Fibroblast of lung (primary cell): ENCODE measurements around the gene ANKRD6. TPM values are rescaled to one million over a fixed set of nuclear protein-coding genes. Genes with fewer than 3 reads are reported as not detected.

Experiments
- DNase-seq, 2 donors: peaks; one replicate each; pipeline versions ENCODE4 v3.0.0 to v3.0.0-alpha.2; 2010; ENCODE audit warnings: low read depth in 2 of 2
- H2AFZ ChIP-seq: 2 replicates; pipeline ENCODE4 v1.5.1; 2012; ENCODE audit warnings: low read length, control low read depth, inconsistent platforms
- H3K27ac ChIP-seq: 2 replicates; pipeline ENCODE4 v1.5.1; 2011; ENCODE audit warnings: low read length, control low read depth; ENCODE audit not compliant: insufficient read depth
- H3K27me3 ChIP-seq: 2 replicates; pipeline ENCODE4 v1.5.1; 2011; ENCODE audit warnings: mild to moderate bottlenecking, low read length; ENCODE audit not compliant: control insufficient read depth, insufficient read depth
- H3K36me3 ChIP-seq: 2 replicates; pipeline ENCODE4 v1.5.1; 2011; ENCODE audit warnings: low read length; ENCODE audit not compliant: control insufficient read depth, insufficient read depth
- H3K4me1 ChIP-seq: 2 replicates; pipeline ENCODE4 v1.5.1; 2011; ENCODE audit warnings: low read length; ENCODE audit not compliant: control insufficient read depth, insufficient read depth; ENCODE audit errors: extremely low read depth
- H3K4me2 ChIP-seq: 2 replicates; pipeline ENCODE4 v1.5.1; 2011; ENCODE audit warnings: low read length, control low read depth; ENCODE audit not compliant: insufficient read depth; ENCODE audit errors: extremely low read depth
- H3K4me3 ChIP-seq, 4 experiments: fragments of 200-600 bp in 1 of 4; sonication (generic) in 1 of 4; replicated peaks in 1 of 4; 2 replicates each; pipeline ENCODE4 v1.5.1; 2011 to 2016; ENCODE audit warnings: low read length in 4 of 4, low read depth in 3 of 4, mild to moderate bottlenecking in 3 of 4, control low read depth in 2 of 4, inconsistent platforms in 1 of 4, mixed read lengths in 1 of 4; ENCODE audit not compliant: insufficient read depth in 1 of 4; ENCODE audit errors: control extremely low read depth in 1 of 4
- H3K79me2 ChIP-seq: 2 replicates; pipeline ENCODE4 v1.5.1; 2012; ENCODE audit warnings: mild to moderate bottlenecking, low read length, inconsistent platforms; ENCODE audit not compliant: control insufficient read depth, insufficient read depth
- H3K9ac ChIP-seq: 2 replicates; pipeline ENCODE4 v1.5.1; 2011; ENCODE audit warnings: mild to moderate bottlenecking, low read length, control low read depth; ENCODE audit not compliant: insufficient read depth
- H3K9me3 ChIP-seq: 2 replicates; pipeline ENCODE4 v1.5.1; 2012; ENCODE audit warnings: low read depth, low read length; ENCODE audit not compliant: control insufficient read depth, insufficient read depth
- H4K20me1 ChIP-seq: 2 replicates; pipeline ENCODE4 v1.5.1; 2011; ENCODE audit warnings: low read length; ENCODE audit not compliant: control insufficient read depth, insufficient read depth; ENCODE audit errors: extremely low read depth
- CTCF ChIP-seq, 2 donors: IDR thresholded peaks in 1 of 2; conservative IDR thresholded peaks in 1 of 2; 1 replicate in 1 of 2; 2 replicates in 1 of 2; pipeline ENCODE4 v1.5.1; 2011 to 2012; ENCODE audit warnings: low read length in 2 of 2, control low read depth in 1 of 2, inconsistent platforms in 1 of 2, low read depth in 1 of 2, mild to moderate bottlenecking in 1 of 2
- EZH2 ChIP-seq: IDR thresholded peaks from 2 replicates; pipeline ENCODE4 v1.5.1; 2012; ENCODE audit warnings: low read length, control low read depth, mild to moderate bottlenecking; ENCODE audit errors: missing control alignments
- polyA plus RNA-seq, 2 donors: library from polyadenylated mRNA; depleted of rRNA in 1 of 2; stranded (reverse) in 1 of 2; unstranded in 1 of 2; fragments of >200 nt; gene quantifications; 2 replicates each; pipeline ENCODE4 v1.2.1, GENCODE V29; 2011 to 2012; ENCODE audit warnings: missing spikeins in 1 of 2
- total RNA-seq: library from RNA; depleted of rRNA; stranded (reverse); fragments of >200 nt; gene quantifications from 2 replicates; pipeline ENCODE4 v1.2.1, GENCODE V29; 2014

ANKRD6 gene
- total and polyA plus RNA-seq, 2 donors (not counting 1 experiment from before 2014, with no cell fraction given): 0.39 to 2.3 TPM

- H3K9me3 ChIP-seq: no peaks in the 10 kb centered on the region
- H3K4me2 ChIP-seq: no peak overlapping the region
- H3K4me1 ChIP-seq: no peaks in the 10 kb centered on the region
- H3K27me3 ChIP-seq: peaks cover 8% of the 10 kb centered on the region
- no peak for DNase-seq
- no peak overlapping the region for H2AFZ ChIP-seq
- no peaks in the 10 kb centered on the region for H4K20me1 ChIP-seq
- TF ChIP-seq CTCF (conservative IDR thresholded peaks at IDR 0.05 in 1 of 2, IDR thresholded peaks at IDR 0.05 in 1 of 2; ENCODE audit: low read depth in 1 of 2, low read length in 2 of 2) (no peak), EZH2 (no peak)
- H3K9ac ChIP-seq: no peak overlapping the region
- H3K79me2 ChIP-seq: no peaks in the 10 kb centered on the region
- H3K36me3 ChIP-seq: no peaks in the 10 kb centered on the region
- H3K27ac ChIP-seq: no peak overlapping the region
- H3K4me3 ChIP-seq: no peak overlapping the region
Measured at GRCh38 chr6:89434954-89435353, 2.0 kb downstream of the ANKRD6 start.

GRCh38 chr6:89436226-89436625, 3.3 kb downstream of the ANKRD6 start:
- H3K4me1 ChIP-seq: no peaks in the 10 kb centered on the region
- H3K9ac ChIP-seq: no peak overlapping the region
- H3K27me3 ChIP-seq: peaks cover 6% of the 10 kb centered on the region
- no peaks in the 10 kb centered on the region for H3K9me3 ChIP-seq
- H4K20me1 ChIP-seq: no peaks in the 10 kb centered on the region
- no peak for TF ChIP-seq EZH2
- no peaks in the 10 kb centered on the region for H3K79me2 ChIP-seq
- DNase-seq: peak in 1 of 2 donors; percentile 9
- no peak overlapping the region for H2AFZ ChIP-seq
- H3K4me3 ChIP-seq: no peak overlapping the region
- H3K36me3 ChIP-seq: no peaks in the 10 kb centered on the region
- no peak overlapping the region for H3K27ac ChIP-seq
- no peak overlapping the region for H3K4me2 ChIP-seq

GRCh38 chr6:89438248-89438647, 5.3 kb downstream of the ANKRD6 start:
- Histone ChIP-seq H3K27ac (no peak overlapping the region), H4K20me1 (no peaks in the 10 kb centered on the region), H3K9me3 (no peaks in the 10 kb centered on the region), H3K36me3 (no peaks in the 10 kb centered on the region), H3K4me3 (no peak overlapping the region), H2AFZ (no peak overlapping the region), H3K27me3 (peaks cover 6% of the 10 kb centered on the region), H3K79me2 (no peaks in the 10 kb centered on the region), H3K4me2 (no peak overlapping the region), H3K9ac (no peak overlapping the region), H3K4me1 (no peaks in the 10 kb centered on the region)
- no peak for DNase-seq
- no peak for TF ChIP-seq CTCF (conservative IDR thresholded peaks at IDR 0.05 in 1 of 2, IDR thresholded peaks at IDR 0.05 in 1 of 2; ENCODE audit: low read depth in 1 of 2, low read length in 2 of 2)
- TF ChIP-seq EZH2: no peak
